A673 (cell line): ENCODE measurements around the gene DUSP3.

Experiments
- CTCF ChIP-seq: fragments of 300-800, 200-600 bp; sonication (generic); conservative IDR thresholded peaks from 2 replicates; pipeline ENCODE4 v1.5.1; 2017; ENCODE audit warnings: low read depth, mild to moderate bottlenecking, antibody characterized with exemption, low read length, moderate library complexity, mixed read lengths
- EZH2 ChIP-seq: fragments of 200-600 bp; sonication (generic); IDR thresholded peaks from 2 replicates; pipeline ENCODE4 v1.6.1; 2017; ENCODE audit warnings: borderline replicate concordance, low read depth, mild to moderate bottlenecking, mixed read lengths, antibody characterized with exemption, low read length; ENCODE audit not compliant: poor library complexity, severe bottlenecking

- TF ChIP-seq CTCF (peak; percentile 37; the same call in 1 of the 2 replicates), EZH2 (no peak)
Observed at GRCh38 chr17:43790311-43790940, 11.6 kb upstream of the DUSP3 start.
